ENCODE results near the gene MYO1E. TPM values are rescaled to one million over a fixed set of nuclear protein-coding genes. Genes with fewer than 3 reads are reported as not detected.
A peak's percentile ranks its signal among the peaks of the same experiment; 100 is the strongest.

The MYO1E gene
- total RNA-seq, 4 donors from 2014 or later = 55.7 to 147 (median 68.5) TPM

GRCh38 chr15:59279023-59279422 is 93.6 kb downstream of the MYO1E start:
- DNase-seq (ENCODE audit: low spot score in 2 of 2) = no peak
- Histone ChIP-seq H3K9me3 (no peaks in the 10 kb centered on the region), H3K27ac (peak overlapping the region in 1 of 4 donors; percentile 50), H3K27me3 (no peaks in the 10 kb centered on the region), H3K4me1 (peaks cover 0 to 39% (median 14%) of the 10 kb centered on the region in 4 donors), H3K36me3 (no peaks in the 10 kb centered on the region), H3K4me3 (no peak overlapping the region)
- 90 to 93% methylated on average over 5 of the region's 5 CpGs for WGBS, 2 donors
- no peak for TF ChIP-seq CTCF (IDR thresholded peaks at IDR 0.05)
- TF ChIP-seq EP300 (IDR thresholded peaks at IDR 0.05) = no peak
- no peak for TF ChIP-seq POLR2A (IDR thresholded peaks at IDR 0.05)

- peak overlapping the region in 1 of 4 donors; percentile 39 for H3K27ac ChIP-seq
Measured at GRCh38 chr15:59278120-59278519, 94.6 kb downstream of the MYO1E start.

GRCh38 chr15:59276225-59277178 is 96.2 kb downstream of the MYO1E start:
- peak overlapping the region in 3 of 4 donors; percentile 30 to 70 (median 51) for H3K27ac ChIP-seq
- no peak for DNase-seq (ENCODE audit: low spot score in 2 of 2)
- WGBS, 2 donors = 81 to 86% methylated on average over 13 to 15 of the region's 15 CpGs
- TF ChIP-seq EP300 (IDR thresholded peaks at IDR 0.05) (no peak), POLR2A (IDR thresholded peaks at IDR 0.05) (no peak), CTCF (IDR thresholded peaks at IDR 0.05) (no peak)
- no peak overlapping the region for H3K4me3 ChIP-seq
- H3K4me1 ChIP-seq = peaks cover 0 to 26% (median 15%) of the 10 kb centered on the region in 4 donors
- no peaks in the 10 kb centered on the region for H3K27me3 ChIP-seq
- no peaks in the 10 kb centered on the region for H3K36me3 ChIP-seq
- no peaks in the 10 kb centered on the region for H3K9me3 ChIP-seq

More at GRCh38 chr15:59278120-59278519, 94.6 kb downstream of the MYO1E start:
- 47 to 53% methylated on average over 3 of the region's 3 CpGs for WGBS, 2 donors
- TF ChIP-seq EP300 (IDR thresholded peaks at IDR 0.05) = no peak
- TF ChIP-seq CTCF (IDR thresholded peaks at IDR 0.05) = no peak
- TF ChIP-seq POLR2A (IDR thresholded peaks at IDR 0.05) = no peak
- H3K36me3 ChIP-seq = no peaks in the 10 kb centered on the region
- no peaks in the 10 kb centered on the region for H3K9me3 ChIP-seq
- H3K4me3 ChIP-seq = no peak overlapping the region
- DNase-seq (ENCODE audit: low spot score in 2 of 2) = no peak
- H3K4me1 ChIP-seq = peaks cover 0 to 35% (median 13%) of the 10 kb centered on the region in 4 donors
- H3K27me3 ChIP-seq = no peaks in the 10 kb centered on the region

GRCh38 chr15:59274126-59274970 is 98.3 kb downstream of the MYO1E start:
- Histone ChIP-seq H3K4me1 (peaks cover 0 to 26% (median 12%) of the 10 kb centered on the region in 4 donors), H3K27ac (peak overlapping the region in 2 of 4 donors; percentile 17 to 70), H3K9me3 (no peaks in the 10 kb centered on the region), H3K4me3 (no peak overlapping the region), H3K36me3 (peaks cover 0 to 11% (median 0%) of the 10 kb centered on the region in 3 donors), H3K27me3 (no peaks in the 10 kb centered on the region)
- 67 to 71% methylated on average over 6 of the region's 6 CpGs for WGBS, 2 donors
- DNase-seq (ENCODE audit: low spot score in 2 of 2) = no peak
- TF ChIP-seq EP300 (IDR thresholded peaks at IDR 0.05) = no peak
- TF ChIP-seq POLR2A (IDR thresholded peaks at IDR 0.05) = no peak
- TF ChIP-seq CTCF (IDR thresholded peaks at IDR 0.05) = no peak
